Measurements from ENCODE around the gene SND1.

SND1 gene

DNA sequence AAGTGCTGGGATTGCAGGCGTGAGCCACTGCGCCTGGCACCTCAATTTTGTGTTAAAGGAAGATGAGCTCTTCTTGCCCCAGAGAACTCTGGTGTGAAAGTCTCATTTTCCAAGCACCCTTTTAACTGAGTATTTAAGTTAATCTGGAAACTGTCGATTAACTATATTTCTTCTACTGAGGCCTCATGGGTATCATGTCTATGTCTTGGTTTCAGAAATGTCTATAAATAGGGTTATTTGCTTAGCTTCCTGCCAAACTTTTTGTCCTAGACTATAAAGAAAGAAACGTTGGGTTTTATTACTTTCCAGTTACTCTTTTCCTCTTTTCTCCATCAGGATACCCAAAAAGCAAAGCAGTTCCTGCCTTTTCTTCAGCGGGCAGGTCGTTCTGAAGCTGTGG lies 276.9 kb downstream of the SND1 start:
- DNase-seq, result no peak
- TF ChIP-seq GATA1 (IDR thresholded peaks at IDR 0.05; ENCODE audit: low read depth, low read length) (no peak), POLR2A (IDR thresholded peaks at IDR 0.05; ENCODE audit: low read length) (no peak)

DNA sequence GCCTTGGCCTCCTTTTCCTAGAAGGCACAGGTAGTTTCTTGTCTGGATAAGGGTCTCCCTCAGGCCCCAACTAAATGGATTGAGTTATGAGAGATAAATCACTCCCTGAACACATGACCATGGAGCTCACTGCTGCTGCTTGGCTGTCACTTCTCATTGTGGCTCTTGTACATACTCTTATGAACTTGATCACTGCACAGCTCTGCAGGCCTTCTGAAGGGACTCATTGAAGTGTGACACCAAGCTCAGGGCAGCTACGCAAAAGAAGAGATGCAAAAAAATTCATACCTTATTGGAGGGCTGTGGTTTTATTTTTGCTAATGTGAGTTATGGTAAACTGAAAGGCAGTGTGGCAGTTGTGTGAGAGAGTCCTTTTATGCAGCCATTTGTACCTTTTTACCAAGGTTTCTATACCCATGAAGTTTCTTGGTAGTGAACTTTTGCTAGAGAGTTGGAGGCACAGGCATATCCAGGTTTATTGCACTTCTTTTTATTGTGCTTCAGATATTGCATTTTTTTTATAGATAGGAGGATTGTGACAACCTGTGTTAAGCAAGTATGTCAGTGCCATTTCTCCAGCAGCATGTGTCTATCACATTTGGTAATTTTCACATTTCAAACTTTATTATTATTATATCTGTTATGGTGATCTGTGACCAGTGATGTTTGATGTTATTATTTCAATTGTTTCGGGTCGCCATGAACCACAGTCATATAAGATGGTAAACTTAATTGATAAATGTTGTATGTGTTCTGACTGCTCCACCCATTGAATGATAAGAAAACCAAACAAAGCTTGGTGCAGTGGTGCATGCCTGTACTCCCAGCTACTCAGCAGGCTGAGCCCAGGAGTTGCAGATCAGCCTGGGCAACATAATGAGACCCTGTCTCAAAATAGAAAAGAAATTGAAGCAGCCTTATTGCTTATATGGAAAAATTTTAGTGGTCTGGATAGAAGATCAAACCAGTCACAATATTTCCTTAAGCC lies 278.6 kb downstream of the SND1 start:
- TF ChIP-seq POLR2A (IDR thresholded peaks at IDR 0.05; ENCODE audit: low read length) (no peak), GATA1 (IDR thresholded peaks at IDR 0.05; ENCODE audit: low read depth, low read length) (no peak)
- DNase-seq, result peak in 1 of 2 experiments; percentile 5

GRCh38 chr7:127932076-127932475 lies 280.1 kb downstream of the SND1 start:
- DNase-seq, result no peak
- TF ChIP-seq GATA1 (IDR thresholded peaks at IDR 0.05; ENCODE audit: low read depth, low read length) (no peak), POLR2A (IDR thresholded peaks at IDR 0.05; ENCODE audit: low read length) (no peak)

DNA sequence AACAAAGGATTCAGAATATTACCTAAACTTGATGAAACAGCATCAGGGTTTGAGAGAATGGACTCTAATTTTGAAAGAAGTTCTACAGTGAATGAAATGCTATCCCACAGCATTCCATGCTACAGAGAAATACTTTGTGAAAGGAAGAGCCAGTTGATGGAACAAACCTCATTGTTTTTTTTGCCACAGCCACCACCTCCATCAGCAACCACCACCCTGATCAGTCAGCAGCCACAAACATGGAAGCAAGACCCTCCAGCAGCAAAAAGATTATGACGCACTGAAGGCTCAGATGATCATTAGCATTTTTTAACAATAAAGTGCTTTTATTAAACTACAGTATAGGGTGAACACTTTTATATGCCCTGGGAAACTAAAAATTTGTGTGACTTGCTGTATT lies 280.5 kb downstream of the SND1 start:
- no peak for DNase-seq
- TF ChIP-seq GATA1 (IDR thresholded peaks at IDR 0.05; ENCODE audit: low read depth, low read length) (no peak), POLR2A (IDR thresholded peaks at IDR 0.05; ENCODE audit: low read length) (no peak)

DNA sequence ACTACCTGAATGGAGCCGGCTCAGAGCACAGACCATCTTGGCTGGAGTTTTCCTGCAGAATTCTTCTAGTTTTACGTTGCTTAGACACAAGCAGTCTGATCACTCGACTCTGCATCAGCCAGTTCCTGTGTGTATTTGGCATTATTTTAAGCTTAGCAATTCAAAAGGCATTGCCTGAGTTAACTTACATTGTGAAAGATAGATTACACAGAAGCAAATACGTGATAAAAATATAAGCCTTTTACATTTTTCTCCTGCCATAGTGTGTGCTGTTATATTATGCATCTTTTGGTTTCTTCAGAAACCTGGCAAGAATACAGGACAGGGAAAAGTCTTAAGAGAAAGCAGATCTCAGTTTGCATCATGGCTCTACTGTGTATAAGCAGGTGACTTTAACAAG lies 281.2 kb downstream of the SND1 start:
- no peak for DNase-seq
- TF ChIP-seq GATA1 (IDR thresholded peaks at IDR 0.05; ENCODE audit: low read depth, low read length) (no peak), POLR2A (IDR thresholded peaks at IDR 0.05; ENCODE audit: low read length) (no peak)

GRCh38 chr7:127934711-127935110 lies 282.7 kb downstream of the SND1 start:
- TF ChIP-seq POLR2A (IDR thresholded peaks at IDR 0.05; ENCODE audit: low read length), result no peak
- no peak for TF ChIP-seq GATA1 (IDR thresholded peaks at IDR 0.05; ENCODE audit: low read depth, low read length)
- no peak for DNase-seq

DNA sequence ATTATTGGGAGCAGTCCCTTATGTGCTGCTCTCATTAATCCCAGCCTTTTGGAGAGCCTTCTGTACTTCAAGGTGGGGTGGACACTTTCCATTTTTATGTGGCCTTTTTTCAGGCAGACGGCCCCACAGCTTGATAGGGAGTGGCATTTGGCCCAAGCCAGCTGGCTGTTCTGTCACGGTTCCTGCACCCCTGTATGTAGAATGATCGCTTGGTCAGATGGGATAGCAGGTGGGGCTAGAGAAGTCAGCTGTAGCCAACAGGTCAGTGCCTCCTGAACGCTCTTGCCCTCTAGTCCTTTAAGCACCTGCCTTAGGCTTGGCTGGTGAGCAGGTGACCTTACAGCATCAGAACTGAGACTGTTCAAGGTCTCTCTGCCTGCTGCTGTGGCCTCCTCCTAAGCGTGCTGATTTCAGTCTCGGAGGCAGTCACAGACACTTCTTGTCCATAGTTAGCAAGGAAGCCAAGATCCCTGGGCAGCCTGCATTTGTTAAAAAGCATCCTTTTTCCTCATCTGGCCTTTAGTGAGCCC lies 283.9 kb downstream of the SND1 start:
- DNase-seq, result no peak
- TF ChIP-seq POLR2A (IDR thresholded peaks at IDR 0.05; ENCODE audit: low read length) (no peak), GATA1 (IDR thresholded peaks at IDR 0.05; ENCODE audit: low read depth, low read length) (no peak)

GRCh38 chr7:127937066-127937680 lies 285.2 kb downstream of the SND1 start:
- TF ChIP-seq POLR2A (IDR thresholded peaks at IDR 0.05; ENCODE audit: low read length) (no peak), GATA1 (IDR thresholded peaks at IDR 0.05; ENCODE audit: low read depth, low read length) (no peak)
- no peak for DNase-seq

DNA sequence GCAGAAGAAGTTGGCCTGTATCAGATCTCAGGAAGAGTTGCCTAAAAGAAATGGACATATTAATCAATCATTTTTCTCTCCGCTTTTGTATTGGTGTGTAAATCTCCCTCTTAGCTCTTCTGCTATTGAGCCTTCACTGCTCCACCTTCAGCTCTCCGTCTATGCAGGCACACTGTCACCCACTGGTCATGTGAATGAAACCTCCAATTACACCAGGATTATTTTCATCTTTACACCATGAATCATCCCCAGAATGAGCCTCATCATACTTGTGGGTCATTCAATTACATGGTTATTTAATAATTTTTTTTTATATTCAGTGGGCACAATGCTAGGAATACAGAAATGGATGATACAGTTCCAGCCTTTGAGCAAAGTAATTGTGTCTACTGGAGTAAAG lies 286.6 kb downstream of the SND1 start:
- TF ChIP-seq GATA1 (IDR thresholded peaks at IDR 0.05; ENCODE audit: low read depth, low read length), result no peak
- no peak for TF ChIP-seq POLR2A (IDR thresholded peaks at IDR 0.05; ENCODE audit: low read length)

DNA sequence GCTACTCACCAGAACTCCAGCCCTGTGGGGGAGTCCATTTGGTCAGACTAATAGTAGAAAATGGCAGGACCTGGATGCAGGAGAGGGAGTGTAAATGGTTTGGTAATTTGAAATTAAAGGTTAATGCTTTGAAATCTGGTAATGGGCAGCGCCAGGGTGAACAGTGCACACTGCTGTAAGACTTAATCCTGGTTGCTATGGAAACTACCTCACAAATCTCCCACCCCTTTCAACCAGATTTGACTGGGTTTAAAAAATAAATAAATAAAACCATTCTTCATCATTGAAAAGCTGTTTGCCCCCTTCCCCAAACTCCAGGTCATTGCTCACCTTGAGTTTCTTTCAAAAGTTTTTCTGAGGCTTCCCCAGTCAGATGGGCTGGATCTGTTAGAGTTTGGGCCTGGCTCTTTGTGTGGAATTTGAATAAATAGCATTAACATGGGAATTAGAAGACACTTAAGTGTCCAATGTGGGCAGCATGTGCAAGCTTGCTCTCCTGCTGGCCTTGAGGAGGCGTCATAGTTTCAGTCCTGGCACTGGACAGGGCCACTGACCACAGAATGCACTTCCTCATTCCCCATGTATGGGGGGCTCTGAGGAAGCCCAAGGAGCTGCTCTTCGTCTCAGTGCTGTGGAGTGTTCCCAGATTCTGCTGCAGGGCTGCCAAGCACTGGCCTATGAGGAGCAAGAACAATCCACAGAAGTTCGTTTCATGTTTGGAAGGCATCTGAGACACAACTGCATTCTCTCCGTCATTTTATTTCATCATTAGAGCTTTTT lies 288.6 kb downstream of the SND1 start:
- no peak for DNase-seq
- TF ChIP-seq POLR2A (IDR thresholded peaks at IDR 0.05; ENCODE audit: low read length), result no peak

More for the DNA sequence above, 286.6 kb downstream of the SND1 start:
- DNase-seq, result no peak

GRCh38 chr7:127941476-127942210 lies 289.6 kb downstream of the SND1 start:
- TF ChIP-seq GATA1 (IDR thresholded peaks at IDR 0.05; ENCODE audit: low read depth, low read length), result no peak
- no peak for TF ChIP-seq POLR2A (IDR thresholded peaks at IDR 0.05; ENCODE audit: low read length)
- no peak for DNase-seq

GRCh38 chr7:127943541-127944521 lies 291.8 kb downstream of the SND1 start:
- DNase-seq, result peak; percentile 16 to 20
- TF ChIP-seq POLR2A (IDR thresholded peaks at IDR 0.05; ENCODE audit: low read length) (no peak), GATA1 (IDR thresholded peaks at IDR 0.05; ENCODE audit: low read depth, low read length) (no peak)

Measured in erythroblast (primary cell).